ENCODE data around the gene CCNJ.

CCNJ gene

GRCh38 chr10:96074776-96075175, 31.4 kb downstream of the CCNJ start:
- TF ChIP-seq CTCF (IDR thresholded peaks at IDR 0.05), result no peak

GRCh38 chr10:96075977-96076376, 32.6 kb downstream of the CCNJ start:
- TF ChIP-seq CTCF (IDR thresholded peaks at IDR 0.05), result no peak

GRCh38 chr10:96077156-96077555, 33.8 kb downstream of the CCNJ start:
- TF ChIP-seq CTCF (IDR thresholded peaks at IDR 0.05), result no peak

- no peak for TF ChIP-seq CTCF (IDR thresholded peaks at IDR 0.05)
Measured at GRCh38 chr10:96082153-96082552, 38.8 kb downstream of the CCNJ start.

GRCh38 chr10:96082748-96083147, 39.4 kb downstream of the CCNJ start:
- no peak for TF ChIP-seq CTCF (IDR thresholded peaks at IDR 0.05)

- TF ChIP-seq CTCF (IDR thresholded peaks at IDR 0.05), result no peak
Measured at GRCh38 chr10:96089116-96089515, 45.7 kb downstream of the CCNJ start.

GRCh38 chr10:96089670-96090462, 46.5 kb downstream of the CCNJ start:
- no peak for TF ChIP-seq CTCF (IDR thresholded peaks at IDR 0.05)

GRCh38 chr10:96090463-96090800, 47.0 kb downstream of the CCNJ start:
- no peak for TF ChIP-seq CTCF (IDR thresholded peaks at IDR 0.05)

Data from LNCAP (cell line).